Thyroid gland (tissue), 4 donors: ENCODE results near the gene DUSP22.

Experiments
- POLR2A ChIP-seq, 2 donors: fragments of 450-650 bp; IDR thresholded peaks; one replicate each; pipeline ENCODE4 v1.6.1; 2017; ENCODE audit warnings: antibody characterized with exemption in 2 of 2, mild to moderate bottlenecking in 2 of 2, moderate library complexity in 1 of 2
- TF ChIP-seq, protein P1 (sequence below), 6 experiments: fragments of 200-600 bp in 3 of 6; fragments of 450-650 bp in 3 of 6; sonication (generic) in 3 of 6; IDR thresholded peaks; one replicate each; pipeline ENCODE4 v1.5.1; 2016 to 2019; ENCODE audit warnings: antibody characterized with exemption in 6 of 6, mild to moderate bottlenecking in 2 of 6, inconsistent platforms in 1 of 6, moderate library complexity in 1 of 6

DNA sequence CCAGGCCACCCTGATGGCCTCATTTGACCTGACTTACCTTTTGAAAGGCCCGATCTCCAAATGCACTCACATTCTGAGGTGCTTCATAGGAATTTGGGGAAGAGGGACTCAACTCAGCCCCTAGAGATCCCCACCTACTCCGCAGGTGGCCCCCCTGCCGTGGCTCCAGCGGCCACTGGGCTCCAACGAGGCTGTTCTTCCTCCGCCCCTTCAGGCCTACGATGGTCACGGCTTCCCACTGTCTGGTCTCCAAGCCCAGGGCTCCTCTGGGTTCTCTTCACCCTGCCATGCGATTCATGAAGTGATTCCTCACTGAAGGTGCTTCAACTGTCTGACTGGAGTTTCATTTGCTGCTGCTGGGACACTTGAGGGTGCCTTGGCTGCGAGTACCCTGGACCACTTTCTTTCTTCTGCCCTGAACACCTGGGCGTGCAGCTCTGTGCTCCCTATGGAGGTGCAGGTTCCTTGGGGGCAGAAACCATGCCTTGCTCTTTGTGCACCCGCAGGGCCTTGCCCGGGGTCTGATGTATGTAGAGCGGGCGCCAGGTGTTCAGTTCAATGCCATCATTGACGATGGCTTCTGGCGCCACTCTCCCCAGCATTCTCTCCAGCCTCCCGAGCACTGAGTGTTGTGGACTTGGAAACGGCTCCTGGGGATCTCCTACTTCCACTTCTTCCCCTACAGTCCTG lies 10.0 kb upstream of the DUSP22 start:
- TF ChIP-seq POLR2A (IDR thresholded peaks at IDR 0.05): no peak
- TF ChIP-seq, protein P1, sequence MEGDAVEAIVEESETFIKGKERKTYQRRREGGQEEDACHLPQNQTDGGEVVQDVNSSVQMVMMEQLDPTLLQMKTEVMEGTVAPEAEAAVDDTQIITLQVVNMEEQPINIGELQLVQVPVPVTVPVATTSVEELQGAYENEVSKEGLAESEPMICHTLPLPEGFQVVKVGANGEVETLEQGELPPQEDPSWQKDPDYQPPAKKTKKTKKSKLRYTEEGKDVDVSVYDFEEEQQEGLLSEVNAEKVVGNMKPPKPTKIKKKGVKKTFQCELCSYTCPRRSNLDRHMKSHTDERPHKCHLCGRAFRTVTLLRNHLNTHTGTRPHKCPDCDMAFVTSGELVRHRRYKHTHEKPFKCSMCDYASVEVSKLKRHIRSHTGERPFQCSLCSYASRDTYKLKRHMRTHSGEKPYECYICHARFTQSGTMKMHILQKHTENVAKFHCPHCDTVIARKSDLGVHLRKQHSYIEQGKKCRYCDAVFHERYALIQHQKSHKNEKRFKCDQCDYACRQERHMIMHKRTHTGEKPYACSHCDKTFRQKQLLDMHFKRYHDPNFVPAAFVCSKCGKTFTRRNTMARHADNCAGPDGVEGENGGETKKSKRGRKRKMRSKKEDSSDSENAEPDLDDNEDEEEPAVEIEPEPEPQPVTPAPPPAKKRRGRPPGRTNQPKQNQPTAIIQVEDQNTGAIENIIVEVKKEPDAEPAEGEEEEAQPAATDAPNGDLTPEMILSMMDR (IDR thresholded peaks at IDR 0.05): no peak
